T follicular helper cell (primary cell): Measurements from ENCODE around the gene RADIL.
A peak's percentile ranks its signal among the peaks of the same experiment; 100 is the strongest.

Experiments
- DNase-seq: peaks from one replicate; pipeline ENCODE4 v3.0.0-alpha.2; 2020; ENCODE audit warnings: low read depth

The RADIL gene

GRCh38 chr7:4754433-4755010, 129.0 kb downstream of the RADIL start:
- DNase-seq = no peak

DNA sequence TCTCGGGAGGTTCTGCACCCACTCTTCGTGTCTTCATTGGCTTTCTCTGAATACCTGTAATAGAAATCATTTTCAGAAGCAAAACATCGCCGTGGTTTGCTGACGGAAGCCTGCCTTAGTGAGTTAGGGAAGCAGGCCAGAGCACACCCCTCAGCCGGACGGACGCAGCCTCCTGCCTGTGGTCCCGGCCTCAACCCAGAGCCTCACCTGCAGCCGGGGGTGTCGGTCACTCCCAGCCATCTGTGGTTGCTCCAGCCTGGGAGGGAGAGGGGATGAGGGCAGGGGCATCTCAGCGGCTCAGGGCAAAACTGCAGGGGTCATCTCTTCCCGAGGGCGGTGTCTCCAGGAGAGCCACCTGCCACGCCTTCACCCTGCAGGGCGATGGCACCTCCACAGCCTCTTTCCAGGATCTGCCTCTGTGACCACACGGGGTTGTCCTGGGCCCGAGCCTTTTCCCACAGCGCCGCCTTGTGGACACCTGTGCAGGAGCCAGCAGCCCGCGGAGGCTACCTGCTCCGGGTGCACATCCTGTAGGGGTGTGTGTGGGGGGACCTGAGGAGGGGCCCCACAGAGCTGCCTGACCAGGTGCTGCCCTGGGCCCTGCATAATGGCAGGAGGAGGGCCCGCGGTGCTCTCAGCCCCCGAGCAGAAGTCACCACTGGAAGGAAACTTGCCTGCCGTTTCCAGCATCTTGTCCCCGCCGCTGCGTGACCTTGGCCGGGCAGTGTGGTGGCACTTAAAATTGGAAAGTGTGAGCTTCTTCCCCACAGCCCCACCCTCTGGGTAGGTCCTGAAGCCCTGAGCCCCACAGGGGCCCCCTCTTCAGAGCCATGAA, 129.7 kb downstream of the RADIL start:
- peak; percentile 78 for DNase-seq

DNA sequence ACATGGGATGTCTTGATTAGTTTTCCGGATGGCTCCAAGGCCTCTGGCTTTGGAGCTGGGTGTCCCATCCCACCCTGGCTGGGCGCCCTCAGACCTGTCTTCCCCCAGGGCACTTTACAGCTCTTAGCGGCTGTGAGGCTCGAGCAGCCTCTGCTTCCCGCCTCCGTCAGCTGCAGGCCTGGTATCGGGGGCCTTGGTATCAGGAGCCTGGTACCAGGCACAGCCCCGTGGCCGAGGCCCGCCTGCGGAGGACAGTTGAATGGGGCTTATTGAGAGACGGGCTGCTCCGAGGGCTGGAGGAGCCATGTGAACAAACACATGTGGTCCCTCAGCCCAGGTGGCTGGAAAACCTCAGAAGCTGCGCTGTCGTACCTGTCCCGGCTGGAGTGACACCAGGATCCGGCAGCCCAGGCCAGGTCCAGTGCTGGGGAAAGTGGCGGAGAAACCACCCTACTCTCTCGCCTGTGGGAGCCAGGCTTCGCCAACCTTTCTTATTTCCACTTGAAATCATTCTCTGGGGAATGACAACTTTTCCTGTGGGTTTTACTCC, 132.0 kb downstream of the RADIL start:
- no peak for DNase-seq

GRCh38 chr7:4749798-4750197, 133.7 kb downstream of the RADIL start:
- no peak for DNase-seq

GRCh38 chr7:4749363-4749762, 134.2 kb downstream of the RADIL start:
- DNase-seq = no peak
